Neural cell (in vitro differentiated cells): ENCODE measurements around the gene IQCM.

Experiments
- EZH2 ChIP-seq: fragments of 200-600, 300-800 bp; shearing (Covaris generic), sonication (generic); IDR thresholded peaks from 2 replicates; pipeline ENCODE4 v1.6.1; 2014; ENCODE audit warnings: antibody characterized with exemption, low read length, borderline replicate concordance, mild to moderate bottlenecking; ENCODE audit not compliant: insufficient read depth, poor library complexity, severe bottlenecking
- POLR2AphosphoS5 ChIP-seq: IDR thresholded peaks from 2 replicates; pipeline ENCODE4 v1.6.1; 2012
- TAF1 ChIP-seq: IDR thresholded peaks from 2 replicates; pipeline ENCODE4 v1.6.1; 2012; ENCODE audit warnings: low read depth
- TF ChIP-seq, protein P1 (sequence below): fragments of 450-650 bp; IDR thresholded peaks from 2 replicates; pipeline ENCODE4 v1.5.1; 2014; ENCODE audit warnings: antibody characterized with exemption, mild to moderate bottlenecking, moderate library complexity; ENCODE audit not compliant: poor library complexity, severe bottlenecking

- TF ChIP-seq, protein P1, sequence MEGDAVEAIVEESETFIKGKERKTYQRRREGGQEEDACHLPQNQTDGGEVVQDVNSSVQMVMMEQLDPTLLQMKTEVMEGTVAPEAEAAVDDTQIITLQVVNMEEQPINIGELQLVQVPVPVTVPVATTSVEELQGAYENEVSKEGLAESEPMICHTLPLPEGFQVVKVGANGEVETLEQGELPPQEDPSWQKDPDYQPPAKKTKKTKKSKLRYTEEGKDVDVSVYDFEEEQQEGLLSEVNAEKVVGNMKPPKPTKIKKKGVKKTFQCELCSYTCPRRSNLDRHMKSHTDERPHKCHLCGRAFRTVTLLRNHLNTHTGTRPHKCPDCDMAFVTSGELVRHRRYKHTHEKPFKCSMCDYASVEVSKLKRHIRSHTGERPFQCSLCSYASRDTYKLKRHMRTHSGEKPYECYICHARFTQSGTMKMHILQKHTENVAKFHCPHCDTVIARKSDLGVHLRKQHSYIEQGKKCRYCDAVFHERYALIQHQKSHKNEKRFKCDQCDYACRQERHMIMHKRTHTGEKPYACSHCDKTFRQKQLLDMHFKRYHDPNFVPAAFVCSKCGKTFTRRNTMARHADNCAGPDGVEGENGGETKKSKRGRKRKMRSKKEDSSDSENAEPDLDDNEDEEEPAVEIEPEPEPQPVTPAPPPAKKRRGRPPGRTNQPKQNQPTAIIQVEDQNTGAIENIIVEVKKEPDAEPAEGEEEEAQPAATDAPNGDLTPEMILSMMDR: no peak
- TF ChIP-seq EZH2 (no peak), POLR2AphosphoS5 (no peak), TAF1 (no peak)
These were observed 416.6 kb downstream of the IQCM start for GRCh38 chr4:149398993-149399392.
